Gastrocnemius medialis (tissue), 4 donors: ENCODE data around the gene NLRP5.

Source experiments
- POLR2A ChIP-seq, 2 donors: fragments of 450-650 bp; IDR thresholded peaks; one replicate each; pipeline ENCODE4 v1.6.1; 2017; ENCODE audit warnings: antibody characterized with exemption in 2 of 2, mild to moderate bottlenecking in 2 of 2, moderate library complexity in 2 of 2
- TF ChIP-seq, protein P1 (sequence below), 5 experiments: fragments of 450-650 bp in 3 of 5; fragments of 200-600 bp in 2 of 5; sonication (generic) in 2 of 5; IDR thresholded peaks in 4 of 5; conservative IDR thresholded peaks in 1 of 5; 1 replicate in 4 of 5; 2 replicates in 1 of 5; pipeline ENCODE4 v1.5.1; 2016 to 2019; ENCODE audit warnings: antibody characterized with exemption in 5 of 5, mild to moderate bottlenecking in 3 of 5, moderate library complexity in 3 of 5

DNA sequence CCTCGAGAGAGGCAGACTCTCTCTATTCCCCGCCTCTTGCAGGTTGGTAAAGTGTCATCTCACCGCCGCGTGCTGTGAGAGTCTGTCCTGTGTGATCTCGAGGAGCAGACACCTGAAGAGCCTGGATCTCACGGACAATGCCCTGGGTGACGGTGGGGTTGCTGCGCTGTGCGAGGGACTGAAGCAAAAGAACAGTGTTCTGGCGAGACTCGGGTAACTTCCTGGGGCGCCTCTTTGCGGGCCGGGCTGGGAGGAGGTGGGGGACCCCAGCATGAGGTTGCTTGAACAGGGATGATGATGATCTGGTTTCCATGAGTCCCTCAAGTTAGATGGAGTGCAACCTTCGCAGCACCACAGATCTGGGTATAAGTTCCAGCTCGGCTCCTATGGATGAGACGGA lies 67.0 kb downstream of the NLRP5 start:
- TF ChIP-seq POLR2A (IDR thresholded peaks at IDR 0.05), result no peak
- TF ChIP-seq, protein P1, sequence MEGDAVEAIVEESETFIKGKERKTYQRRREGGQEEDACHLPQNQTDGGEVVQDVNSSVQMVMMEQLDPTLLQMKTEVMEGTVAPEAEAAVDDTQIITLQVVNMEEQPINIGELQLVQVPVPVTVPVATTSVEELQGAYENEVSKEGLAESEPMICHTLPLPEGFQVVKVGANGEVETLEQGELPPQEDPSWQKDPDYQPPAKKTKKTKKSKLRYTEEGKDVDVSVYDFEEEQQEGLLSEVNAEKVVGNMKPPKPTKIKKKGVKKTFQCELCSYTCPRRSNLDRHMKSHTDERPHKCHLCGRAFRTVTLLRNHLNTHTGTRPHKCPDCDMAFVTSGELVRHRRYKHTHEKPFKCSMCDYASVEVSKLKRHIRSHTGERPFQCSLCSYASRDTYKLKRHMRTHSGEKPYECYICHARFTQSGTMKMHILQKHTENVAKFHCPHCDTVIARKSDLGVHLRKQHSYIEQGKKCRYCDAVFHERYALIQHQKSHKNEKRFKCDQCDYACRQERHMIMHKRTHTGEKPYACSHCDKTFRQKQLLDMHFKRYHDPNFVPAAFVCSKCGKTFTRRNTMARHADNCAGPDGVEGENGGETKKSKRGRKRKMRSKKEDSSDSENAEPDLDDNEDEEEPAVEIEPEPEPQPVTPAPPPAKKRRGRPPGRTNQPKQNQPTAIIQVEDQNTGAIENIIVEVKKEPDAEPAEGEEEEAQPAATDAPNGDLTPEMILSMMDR (IDR thresholded peaks at IDR 0.05 in 4 of 5, conservative IDR thresholded peaks at IDR 0.05 in 1 of 5), result no peak
